Measurements from ENCODE around the gene RNF166.

The RNF166 gene

GRCh38 chr16:88736088-88736487 lies 29.9 kb upstream of the RNF166 start:
- ChIA-PET POLR2A (no interaction called here), CTCF (interaction anchor here (0.8 to 6.0 kb wide), 15 partner anchors 7 to 432 kb away, joined by 3 to 80 read pairs (median 12); partner anchors contain the start of genes APRT and PIEZO1)
- no peak for DNase-seq (ENCODE audit: extremely low spot score)
- TF ChIP-seq CTCF (IDR thresholded peaks at IDR 0.05; ENCODE audit: control extremely low read depth, extremely low read depth, low read depth, missing control alignments): no peak

GRCh38 chr16:88735616-88736015 lies 29.4 kb upstream of the RNF166 start:
- no peak for TF ChIP-seq CTCF (IDR thresholded peaks at IDR 0.05; ENCODE audit: control extremely low read depth, extremely low read depth, low read depth, missing control alignments)
- no peak for DNase-seq (ENCODE audit: extremely low spot score)
- POLR2A ChIA-PET: interaction anchor here (0.5 kb wide), 1 partner anchor 866 kb away, joined by 3 read pairs; the partner anchor contains the start of gene SLC7A5
- CTCF ChIA-PET: interaction anchor here (0.8 to 6.0 kb wide), 6 partner anchors 8 to 122 kb away, joined by 3 to 80 read pairs (median 25); partner anchors contain the start of gene PIEZO1

- POLR2A ChIA-PET: interaction anchor here (0.5 kb wide), 1 partner anchor 866 kb away, joined by 3 read pairs; the partner anchor contains the start of gene SLC7A5
- TF ChIP-seq CTCF (IDR thresholded peaks at IDR 0.05; ENCODE audit: control extremely low read depth, extremely low read depth, low read depth, missing control alignments): no peak
- CTCF ChIA-PET: interaction anchor here (1.2 to 6.0 kb wide), 4 partner anchors 8 to 47 kb away, joined by 3 to 80 read pairs (median 22); partner anchors contain the start of gene PIEZO1
- DNase-seq (ENCODE audit: extremely low spot score): no peak
Measured at GRCh38 chr16:88735121-88735520, 28.9 kb upstream of the RNF166 start.

GRCh38 chr16:88734361-88734728 lies 28.1 kb upstream of the RNF166 start:
- TF ChIP-seq CTCF (IDR thresholded peaks at IDR 0.05; ENCODE audit: control extremely low read depth, extremely low read depth, low read depth, missing control alignments): no peak
- no peak for DNase-seq (ENCODE audit: extremely low spot score)
- ChIA-PET CTCF (interaction anchor here (1.2 to 6.0 kb wide), 4 partner anchors 9 to 48 kb away, joined by 3 to 80 read pairs (median 5); partner anchors contain the start of gene PIEZO1), POLR2A (no interaction called here)

GRCh38 chr16:88733630-88734360 lies 27.6 kb upstream of the RNF166 start:
- TF ChIP-seq CTCF (IDR thresholded peaks at IDR 0.05; ENCODE audit: control extremely low read depth, extremely low read depth, low read depth, missing control alignments): no peak
- DNase-seq (ENCODE audit: extremely low spot score): no peak
- CTCF ChIA-PET: interaction anchor here (1.2 to 6.0 kb wide), 4 partner anchors 10 to 49 kb away, joined by 3 to 80 read pairs (median 4); partner anchors contain the start of gene PIEZO1
- POLR2A ChIA-PET: no interaction called here

- DNase-seq (ENCODE audit: extremely low spot score): no peak
- CTCF ChIA-PET: interaction anchor here (1.4 to 1.6 kb wide), 2 partner anchors 11 to 15 kb away, joined by 3 to 6 read pairs; no protein-coding TSS in a partner anchor
- POLR2A ChIA-PET: no interaction called here
- TF ChIP-seq CTCF (IDR thresholded peaks at IDR 0.05; ENCODE audit: control extremely low read depth, extremely low read depth, low read depth, missing control alignments): no peak
Measured at GRCh38 chr16:88732961-88733294, 26.7 kb upstream of the RNF166 start.
